Gastroesophageal sphincter (tissue), 4 donors: ENCODE data around the gene SENP3. TPM values are rescaled to one million over a fixed set of nuclear protein-coding genes. Genes with fewer than 3 reads are reported as not detected.
A peak's percentile ranks its signal among the peaks of the same experiment; 100 is the strongest.

Experiments used
- ATAC-seq: fragments of 150-250 bp; one replicate; pipeline ENCODE4 v1.9.1; 2016; ENCODE audit warnings: mild to moderate bottlenecking, moderate library complexity
- H3K27ac ChIP-seq, 4 donors: fragments of 200-600 bp; sonication (generic) in 3 of 4; 1 replicate in 3 of 4; 2 replicates in 1 of 4; pipeline ENCODE4 v1.5.1; 2016 to 2019
- H3K27me3 ChIP-seq: fragments of 200-600 bp; sonication (generic); one replicate; pipeline ENCODE4 v1.5.1; 2019
- H3K36me3 ChIP-seq, 2 donors: fragments of 200-600 bp; sonication (generic); one replicate each; pipeline ENCODE4 v1.5.1; 2019; ENCODE audit warnings: control low read depth in 1 of 2
- H3K4me1 ChIP-seq, 3 donors: fragments of 200-600 bp; sonication (generic); 1 replicate in 2 of 3; 2 replicates in 1 of 3; pipeline ENCODE4 v1.5.1; 2016 to 2019; ENCODE audit warnings: control low read depth in 2 of 3
- H3K4me3 ChIP-seq, 2 donors: fragments of 200-600 bp; sonication (generic); one replicate each; pipeline ENCODE4 v1.5.1; 2019; ENCODE audit warnings: mild to moderate bottlenecking in 1 of 2, moderate library complexity in 1 of 2
- H3K9me3 ChIP-seq, 3 donors: fragments of 200-600 bp; sonication (generic); one replicate each; pipeline ENCODE4 v1.5.1; 2017 to 2019; ENCODE audit warnings: control low read depth in 2 of 3
- CTCF ChIP-seq, 4 experiments: fragments of 200-600 bp in 2 of 4; fragments of 450-650 bp in 2 of 4; sonication (generic) in 1 of 4; IDR thresholded peaks; one replicate each; pipeline ENCODE4 v1.5.1; 2017 to 2019; ENCODE audit warnings: antibody characterized with exemption in 4 of 4, mild to moderate bottlenecking in 2 of 4, moderate library complexity in 2 of 4
- EP300 ChIP-seq: sonication (generic); formaldehyde crosslinking; IDR thresholded peaks from one replicate; pipeline ENCODE4 v1.6.1; 2017; ENCODE audit warnings: antibody characterized with exemption, mild to moderate bottlenecking
- POLR2A ChIP-seq, 2 donors: fragments of 450-650 bp; IDR thresholded peaks; one replicate each; pipeline ENCODE4 v1.6.1; 2017; ENCODE audit warnings: antibody characterized with exemption in 2 of 2, mild to moderate bottlenecking in 2 of 2, moderate library complexity in 1 of 2
- POLR2AphosphoS5 ChIP-seq: sonication (generic); formaldehyde crosslinking; IDR thresholded peaks from one replicate; pipeline ENCODE4 v1.6.1; 2017; ENCODE audit warnings: antibody characterized with exemption
- WGBS, 2 donors: methylation state at CpG; one replicate each; pipeline ENCODE4 v1.1.5; 2018; ENCODE audit warnings: low coverage in 1 of 2; 5-methylcytosine and 5-hydroxymethylcytosine counted together
- total RNA-seq, 4 donors: library from RNA; depleted of rRNA; stranded (reverse); fragments of >200 nt; gene quantifications; one replicate each; pipeline ENCODE4 v1.1.0, GENCODE V29; 2016

Gene SENP3
- total RNA-seq, 4 donors from 2014 or later = 68.3 to 94.7 (median 79.6) TPM

- TF ChIP-seq POLR2AphosphoS5 = no peak
- TF ChIP-seq POLR2A (IDR thresholded peaks at IDR 0.05) = peak in 1 of 2 donors; percentile 11
- ATAC-seq = no peak
- H3K9me3 ChIP-seq = no peaks in the 10 kb centered on the region
- peaks cover 2 to 64% (median 32%) of the 10 kb centered on the region in 3 donors for H3K4me1 ChIP-seq
- 43 to 52% methylated on average over 4 to 8 of the region's 12 CpGs for WGBS, 2 donors
- no peaks in the 10 kb centered on the region for H3K27me3 ChIP-seq
- peak overlapping the region in 3 of 4 donors; percentile 87 to 89 (median 89) for H3K27ac ChIP-seq
- H3K36me3 ChIP-seq = peaks cover 0 to 43% of the 10 kb centered on the region in 2 donors
- H3K4me3 ChIP-seq = peak overlapping the region in 1 of 2 donors; percentile 74
Measured at GRCh38 chr17:7587420-7588151, 25.9 kb downstream of the SENP3 start.

GRCh38 chr17:7588553-7589203, 27.0 kb downstream of the SENP3 start:
- peaks cover 0 to 55% (median 24%) of the 10 kb centered on the region in 3 donors for H3K4me1 ChIP-seq
- no peaks in the 10 kb centered on the region for H3K27me3 ChIP-seq
- H3K36me3 ChIP-seq = peaks cover under 1 to 53% of the 10 kb centered on the region in 2 donors
- TF ChIP-seq POLR2AphosphoS5 (no peak), CTCF (IDR thresholded peaks at IDR 0.05) (no peak), EP300 (no peak), POLR2A (IDR thresholded peaks at IDR 0.05) (no peak)
- H3K27ac ChIP-seq = peak overlapping the region; percentile 64 to 89 (median 88)
- peak overlapping the region; percentile 35 to 74 for H3K4me3 ChIP-seq
- 0% methylated on average over 1 of the region's 30 CpGs; no CpG with 5 or more reads in 1 of the 2 donors for WGBS, 2 donors
- peak; percentile 26 for ATAC-seq
- no peaks in the 10 kb centered on the region for H3K9me3 ChIP-seq

- H3K27ac ChIP-seq = peak overlapping the region; percentile 64 to 89 (median 88)
- peak; percentile 89 for ATAC-seq
- peaks cover 0 to 53% (median 22%) of the 10 kb centered on the region in 3 donors for H3K4me1 ChIP-seq
- peak overlapping the region; percentile 35 to 74 for H3K4me3 ChIP-seq
- H3K36me3 ChIP-seq = peaks cover 3 to 60% of the 10 kb centered on the region in 2 donors
- H3K27me3 ChIP-seq = no peaks in the 10 kb centered on the region
- peak; percentile 54 for TF ChIP-seq POLR2AphosphoS5
- TF ChIP-seq EP300 = no peak
- peak in 3 of 4 experiments; percentile 91 to 97 (median 92) for TF ChIP-seq CTCF (IDR thresholded peaks at IDR 0.05)
- no peak for TF ChIP-seq POLR2A (IDR thresholded peaks at IDR 0.05)
- 0% methylated on average over 1 of the region's 56 CpGs; no CpG with 5 or more reads in 1 of the 2 donors for WGBS, 2 donors
- H3K9me3 ChIP-seq = no peaks in the 10 kb centered on the region
Measured at GRCh38 chr17:7589204-7589868, 27.6 kb downstream of the SENP3 start.

GRCh38 chr17:7589891-7590691, 28.4 kb downstream of the SENP3 start, which contains the start of gene SOX15:
Gene SOX15, minus strand, starts transcription at chr17:7590094. Its CDS starts 418 bp downstream, at chr17:7589676.
- no peaks in the 10 kb centered on the region for H3K9me3 ChIP-seq
- H3K36me3 ChIP-seq = peaks cover 3 to 68% of the 10 kb centered on the region in 2 donors
- no peaks in the 10 kb centered on the region for H3K27me3 ChIP-seq
- WGBS, 2 donors = 40 to 80% methylated on average over 1 of the region's 24 CpGs
- ATAC-seq = no peak
- peak within 1 kb of the TSS; percentile 64 to 89 (median 88) for H3K27ac ChIP-seq
- no peak for TF ChIP-seq POLR2AphosphoS5
- no peak for TF ChIP-seq EP300
- no peak for TF ChIP-seq CTCF (IDR thresholded peaks at IDR 0.05)
- TF ChIP-seq POLR2A (IDR thresholded peaks at IDR 0.05) = no peak
- peaks cover 0 to 46% (median 15%) of the 10 kb centered on the region in 3 donors for H3K4me1 ChIP-seq
- H3K4me3 ChIP-seq = peak within 1 kb of the TSS; percentile 35 to 74
